NCI-H82 (cell line): ENCODE results near the gene CERS2.

ENCODE experiments used
- DNase-seq: peaks from one replicate; lab custom pipeline; 2025; lab: John Stamatoyannopoulos, UW

The CERS2 gene

DNA sequence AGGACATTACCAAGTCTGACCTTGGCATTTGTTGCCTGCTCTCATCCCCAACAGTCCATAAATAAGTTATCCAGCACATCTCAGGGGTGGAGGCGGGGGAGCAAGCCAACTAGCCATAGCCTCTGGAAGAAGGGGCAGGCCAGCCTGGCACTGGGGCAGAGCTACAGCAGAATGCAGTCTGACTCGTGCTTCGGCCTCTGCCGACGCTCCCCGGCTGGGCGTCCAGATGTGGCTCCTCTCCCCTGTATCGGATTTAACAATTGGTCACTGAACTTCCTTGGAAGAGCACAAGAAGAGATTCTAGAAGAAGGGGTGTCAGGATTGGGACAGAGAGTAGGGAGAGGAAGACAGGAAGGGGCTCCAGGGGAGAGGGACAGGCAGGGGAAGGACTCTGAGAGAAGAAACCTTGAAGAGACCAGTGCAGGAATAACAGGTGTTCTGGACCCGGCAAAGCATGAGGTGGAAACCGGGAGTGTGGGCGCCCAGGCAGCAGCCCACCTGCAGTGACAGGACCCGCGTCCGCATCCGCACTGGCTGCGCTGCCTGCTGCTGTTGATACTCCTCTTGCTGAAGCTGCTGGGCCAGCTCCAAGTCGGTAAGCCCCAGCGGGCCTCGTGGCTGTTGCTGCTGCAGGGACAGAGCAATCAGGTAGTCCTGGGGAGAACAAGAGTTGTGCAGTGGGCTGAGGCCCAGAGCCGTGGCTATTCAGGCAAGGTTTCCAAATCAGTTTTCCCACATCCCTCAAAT lies 22.7 kb upstream of the CERS2 start:
- no peak for DNase-seq

DNA sequence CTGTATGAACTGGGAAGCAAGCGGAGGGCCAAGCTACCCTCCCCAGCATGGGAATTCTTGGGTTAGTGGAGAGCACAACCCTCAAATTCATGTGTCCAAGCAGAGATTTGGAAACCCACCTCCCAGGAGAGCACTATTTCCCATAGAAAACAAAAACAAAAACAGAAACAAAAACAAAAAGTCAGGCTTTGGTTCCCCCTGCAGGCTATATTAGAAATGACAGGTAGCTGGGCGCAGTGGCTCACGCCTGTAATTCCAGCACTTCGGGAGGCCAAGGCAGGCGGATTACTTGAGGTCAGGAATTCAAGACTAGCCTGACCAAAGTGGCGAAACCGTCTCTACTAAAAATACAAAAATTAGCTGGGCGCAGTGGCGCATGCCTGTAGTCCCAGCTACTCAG lies 21.3 kb upstream of the CERS2 start:
- DNase-seq: peak; percentile 67

DNA sequence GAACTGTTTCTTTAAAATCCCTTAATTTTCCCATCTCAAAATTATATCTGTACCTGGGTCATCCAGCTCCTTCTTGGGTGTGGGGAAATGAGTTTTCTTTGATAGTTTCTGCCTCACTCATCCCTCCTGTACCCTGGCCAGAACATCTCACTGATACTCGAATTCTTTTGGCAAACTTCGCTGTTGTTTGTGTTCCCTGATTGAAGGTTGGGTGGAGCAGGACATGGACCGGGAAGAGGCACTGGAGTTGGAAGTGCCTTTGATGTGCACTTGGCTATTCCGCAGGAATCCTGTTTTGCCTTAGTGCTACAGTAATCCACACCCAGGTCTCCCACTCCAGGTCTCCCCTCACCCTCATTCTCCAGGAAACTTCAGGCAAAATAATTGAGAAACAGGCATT lies 20.8 kb upstream of the CERS2 start:
- DNase-seq: no peak

DNA sequence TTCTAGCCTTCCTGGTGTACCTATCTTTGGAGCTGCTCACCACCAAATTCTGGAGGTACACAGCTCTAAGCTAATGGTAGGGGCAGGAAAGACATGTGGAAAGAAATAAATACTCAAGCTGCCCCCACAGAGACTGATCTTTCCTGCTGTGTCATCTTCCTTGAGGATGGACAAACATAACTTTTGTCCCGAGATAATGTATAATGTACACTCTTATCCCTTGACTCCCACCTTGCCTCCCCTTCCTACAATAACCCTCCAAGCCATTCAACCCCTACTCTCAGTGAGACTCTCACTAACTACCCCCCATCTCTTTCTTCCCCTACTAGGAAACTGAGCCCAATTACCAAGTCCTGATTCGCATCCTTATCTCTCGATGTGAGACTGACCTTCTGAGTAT lies 19.6 kb upstream of the CERS2 start:
- DNase-seq: no peak

GRCh38 chr1:150992626-150993025 lies 18.0 kb upstream of the CERS2 start:
- DNase-seq: no peak

GRCh38 chr1:150987924-150988323 lies 13.3 kb upstream of the CERS2 start:
- DNase-seq: no peak

DNA sequence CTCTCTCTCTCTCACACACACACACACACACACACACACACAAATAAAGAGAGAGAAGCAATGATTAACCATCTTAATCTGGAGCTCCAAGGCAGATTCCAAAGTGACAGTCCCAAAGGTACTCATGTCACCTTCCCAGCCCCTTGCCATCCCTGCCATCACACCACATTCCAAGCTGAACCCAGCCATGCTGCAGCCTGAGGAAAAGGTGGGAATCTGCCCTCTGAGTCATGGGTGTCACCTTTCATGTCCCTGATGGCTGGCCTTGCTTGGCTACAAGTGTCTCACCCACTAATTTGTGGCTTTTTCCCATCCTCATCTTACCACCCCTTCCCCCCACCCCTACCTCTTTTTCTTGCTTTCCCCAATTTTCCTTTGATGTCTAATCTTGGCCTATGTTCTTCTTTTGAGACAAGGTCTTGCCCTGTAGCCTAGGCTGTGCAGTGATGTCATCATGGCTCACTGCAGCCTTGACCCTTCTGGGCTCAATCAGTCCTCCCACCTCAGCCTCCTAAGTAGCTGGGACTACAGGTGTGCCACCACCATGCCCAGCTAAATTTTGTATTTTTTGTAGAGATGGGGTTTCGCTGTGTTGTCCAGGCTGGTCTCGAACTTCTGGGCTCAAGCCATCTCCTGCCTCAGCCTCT lies 10.7 kb upstream of the CERS2 start:
- DNase-seq: no peak

DNA sequence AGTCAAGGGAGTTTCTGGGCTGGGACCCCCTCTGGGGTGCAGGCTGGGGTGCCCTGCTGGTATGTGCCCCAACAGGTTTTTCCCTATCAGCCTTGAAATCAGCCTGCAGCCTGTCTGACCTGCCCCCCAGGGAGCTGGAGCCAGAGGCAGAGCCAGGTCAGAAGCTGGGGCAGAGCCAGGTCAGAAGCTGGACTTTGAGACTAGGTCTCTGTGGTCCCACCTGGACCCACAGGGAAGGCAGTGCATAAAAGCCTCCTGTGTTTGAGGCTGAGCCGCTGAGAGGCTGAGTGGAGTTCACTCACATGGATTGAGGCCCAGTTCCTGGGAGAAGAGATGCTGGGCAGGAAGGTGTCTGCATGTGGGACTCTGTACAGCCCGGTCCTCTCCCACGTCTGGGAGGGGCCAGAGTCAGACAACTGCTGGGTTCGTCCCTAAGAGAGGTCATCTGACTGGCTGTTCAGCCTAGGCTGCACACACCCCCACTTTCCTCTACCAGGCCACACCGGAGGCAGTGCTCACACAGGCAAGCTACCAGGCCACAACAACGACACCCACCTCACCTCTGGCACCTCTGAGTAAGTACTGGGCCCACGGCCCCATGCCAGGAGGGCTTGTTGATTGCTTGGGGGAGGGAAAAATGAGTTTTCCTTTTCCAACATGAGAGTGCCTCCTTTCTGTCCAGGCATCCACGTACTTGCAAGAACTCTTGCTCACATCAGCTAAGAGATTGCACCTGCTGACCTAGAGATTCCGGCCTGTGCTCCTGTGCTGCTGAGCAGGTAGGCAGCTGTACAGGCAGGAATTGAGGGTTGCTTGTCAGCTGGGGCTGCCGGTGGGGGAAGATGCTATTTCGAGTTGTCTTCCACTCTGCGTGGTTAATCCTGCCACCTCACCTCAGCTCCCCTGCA lies 7.4 kb upstream of the CERS2 start, which contains the start of gene ANXA9:
TSS of gene ANXA9 (plus strand) at position 488 of the 908 bp plus-strand sequence. CDS start 814 bp downstream, outside the sequence.
- no peak for DNase-seq

DNA sequence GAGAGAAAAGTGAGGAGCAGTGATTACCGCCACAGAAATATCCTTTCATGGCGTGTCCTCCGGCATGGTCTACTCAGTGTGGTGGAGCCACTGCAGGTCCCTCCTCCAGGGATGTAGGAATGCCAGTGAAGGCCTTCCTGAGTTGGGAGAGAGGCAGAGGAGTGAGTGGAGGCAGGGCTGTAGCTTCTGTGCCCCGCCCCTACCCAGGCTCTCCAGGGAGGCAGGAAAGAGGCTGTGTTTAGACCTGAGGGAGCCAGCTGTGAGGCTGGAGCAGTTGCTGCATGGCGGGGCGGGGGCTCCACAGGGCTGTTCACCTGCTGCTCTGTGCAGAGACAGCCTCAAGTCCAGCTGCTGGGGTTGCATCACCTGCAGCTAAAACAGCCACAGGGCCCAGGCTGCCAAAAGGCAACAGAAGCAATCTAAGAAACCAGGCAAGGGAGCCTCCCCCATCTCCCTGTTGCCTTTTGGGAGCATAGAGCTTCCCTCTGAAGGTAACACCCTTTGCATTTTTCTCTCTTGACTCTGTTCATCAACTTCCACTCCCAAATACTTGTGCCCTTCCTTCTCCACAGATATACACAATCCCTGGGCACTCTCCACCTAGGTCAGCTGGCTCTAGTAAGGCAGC lies 6.7 kb upstream of the CERS2 start:
- DNase-seq: peak; percentile 68

DNA sequence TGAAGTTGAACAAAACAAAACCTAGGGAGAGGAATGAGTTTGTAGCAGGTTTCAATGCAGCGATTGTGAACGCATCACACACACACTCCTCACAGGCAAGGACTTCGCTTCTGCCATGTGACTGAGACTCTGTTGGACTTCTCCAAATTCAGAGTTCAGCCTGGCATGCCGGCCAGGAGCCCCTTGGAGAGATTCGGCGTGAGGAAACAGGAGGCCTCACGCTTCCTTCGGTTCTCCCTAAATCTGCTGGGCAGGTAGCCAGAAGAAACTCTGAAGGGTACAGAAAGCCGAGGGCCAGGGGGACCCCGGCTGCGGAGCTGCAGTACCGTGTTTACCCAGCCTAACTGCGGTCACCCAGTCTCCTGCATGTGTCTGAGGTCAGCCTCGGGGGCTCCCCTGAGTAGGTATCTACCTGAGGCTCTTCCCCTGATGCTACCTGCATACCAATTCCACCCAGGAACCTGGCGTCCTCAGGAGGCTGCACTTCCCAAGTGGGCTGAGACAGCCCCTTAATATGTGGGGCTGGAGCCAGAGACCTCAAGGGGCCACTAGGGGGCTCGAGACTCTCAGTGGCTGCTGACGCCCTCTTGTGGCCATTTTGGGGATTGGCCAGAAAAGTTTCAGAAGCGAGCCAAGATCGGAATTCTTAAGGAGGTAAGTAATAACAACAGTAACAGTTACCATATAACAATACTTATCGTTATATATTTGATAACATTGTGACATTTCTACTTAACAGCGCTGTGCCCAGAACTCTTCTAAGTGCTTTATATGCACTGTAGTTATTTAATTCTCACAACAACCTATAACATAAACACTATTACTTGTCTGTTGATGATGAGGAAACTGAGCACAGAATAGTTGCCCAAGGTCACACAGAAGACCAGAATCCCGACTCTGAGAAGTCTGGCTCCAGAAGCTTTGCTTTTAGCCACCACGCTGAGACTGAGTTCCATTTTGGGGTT lies 4.7 kb upstream of the CERS2 start:
- DNase-seq: peak; percentile 97

DNA sequence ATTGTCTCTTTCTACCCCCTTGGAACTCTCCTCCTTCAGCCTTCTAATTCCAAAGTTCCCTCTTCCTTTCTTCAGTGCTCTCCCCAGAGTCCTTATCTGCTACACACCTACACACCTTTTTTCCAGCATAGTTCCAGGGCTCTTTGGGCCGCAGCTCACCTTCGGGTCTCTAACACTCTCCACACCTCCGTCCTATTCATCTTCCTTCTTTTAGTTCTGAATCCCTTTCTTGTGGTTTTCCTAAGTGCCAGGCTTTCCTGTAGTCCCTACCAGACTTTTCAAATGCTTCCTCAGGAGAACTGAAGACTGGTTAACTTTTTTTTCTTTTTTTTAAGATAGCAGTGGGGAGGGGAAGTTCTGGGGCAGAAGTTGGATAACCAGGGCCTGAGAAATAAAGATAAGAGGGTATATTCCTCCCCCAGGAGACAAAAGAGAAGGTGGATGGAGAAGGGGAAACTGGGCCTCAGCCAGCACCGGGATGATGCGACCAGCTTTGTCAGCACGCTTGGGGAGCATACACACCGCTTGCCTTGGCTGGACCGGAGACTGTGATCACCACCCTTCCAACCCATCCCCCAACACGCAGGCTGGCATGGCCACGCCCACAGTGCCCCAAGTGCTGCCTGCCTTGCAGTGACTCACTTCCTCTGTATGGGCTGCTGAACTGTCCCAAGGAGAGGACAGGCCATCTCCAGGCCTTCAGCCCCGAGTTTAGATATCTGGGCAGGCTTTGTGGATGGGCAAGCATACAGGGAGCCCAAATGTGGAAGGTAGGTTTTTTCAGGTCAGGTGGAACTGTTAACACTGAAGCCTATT lies 2.5 kb upstream of the CERS2 start:
- DNase-seq: no peak

- no peak for DNase-seq
Measured at GRCh38 chr1:150976401-150976821, 1.8 kb upstream of the CERS2 start.

GRCh38 chr1:150973836-150974579 lies 627 bp downstream of the CERS2 start:
- peak; percentile 63 for DNase-seq

- peak; percentile 50 for DNase-seq
Measured at GRCh38 chr1:150973258-150973835, 1.3 kb downstream of the CERS2 start.

DNA sequence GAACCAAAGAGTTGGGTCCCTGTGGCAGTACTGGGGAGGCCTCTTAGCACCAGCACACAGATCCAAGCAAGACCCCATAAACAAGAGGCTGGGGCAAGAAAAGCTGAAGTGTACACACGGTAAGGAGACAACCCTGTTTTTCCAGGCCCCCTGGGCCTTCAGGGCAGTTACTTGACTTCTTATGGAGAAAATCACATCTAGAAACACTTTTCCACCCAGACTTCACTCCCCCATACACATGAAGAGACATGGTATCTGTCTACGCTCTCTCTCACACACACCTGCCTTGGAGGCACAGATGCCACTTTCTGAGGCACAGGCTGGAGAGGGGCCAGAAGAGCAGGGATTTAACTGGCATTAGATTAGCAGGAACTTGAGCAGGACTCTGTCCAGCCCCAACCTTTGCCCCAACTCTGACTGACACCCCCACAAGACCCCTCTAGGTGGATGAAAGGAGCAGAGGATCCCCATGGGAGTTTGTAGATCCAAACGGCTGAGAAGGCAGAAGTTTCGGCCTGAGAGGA lies 2.2 kb downstream of the CERS2 start:
- peak; percentile 46 for DNase-seq

DNA sequence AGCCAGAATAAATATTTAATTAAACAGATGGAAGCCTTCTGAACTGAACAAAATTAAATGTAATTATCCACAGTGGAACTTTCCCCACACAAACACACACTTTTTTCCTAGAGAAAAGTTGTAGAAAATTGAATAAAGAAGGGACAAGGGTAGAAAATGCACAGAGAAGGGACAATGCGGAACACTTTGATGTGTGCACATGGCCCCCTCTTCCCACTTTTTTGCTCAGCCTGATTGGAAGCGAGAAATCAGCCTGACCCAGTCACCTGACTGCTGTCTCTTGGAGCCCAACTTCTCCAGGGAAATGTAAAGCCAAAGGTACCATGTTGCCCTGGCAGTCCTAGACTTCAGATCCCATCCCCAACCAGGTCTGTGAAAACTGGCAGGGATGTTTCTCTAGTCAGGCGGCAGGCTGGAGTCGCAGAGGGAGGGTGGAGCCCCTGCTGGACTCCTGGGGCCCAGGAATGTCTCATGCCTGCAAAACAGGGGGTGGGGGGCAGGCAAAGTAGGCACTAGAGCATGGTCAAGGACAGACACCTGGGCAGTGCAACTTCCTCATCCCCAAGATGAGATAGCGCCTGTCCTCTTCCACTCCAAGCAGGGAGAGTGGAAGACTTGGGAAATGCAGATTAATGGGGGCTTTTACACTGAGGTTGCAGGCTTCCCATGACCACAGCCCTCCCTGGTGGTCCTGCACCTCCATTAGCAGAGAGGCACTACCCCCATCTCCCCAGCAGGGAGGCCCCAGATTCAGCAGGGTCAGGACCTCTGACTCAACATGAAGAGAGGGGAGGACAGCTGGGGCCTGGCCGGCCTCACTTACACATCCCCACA lies 2.8 kb downstream of the CERS2 start:
- DNase-seq: peak; percentile 31

DNA sequence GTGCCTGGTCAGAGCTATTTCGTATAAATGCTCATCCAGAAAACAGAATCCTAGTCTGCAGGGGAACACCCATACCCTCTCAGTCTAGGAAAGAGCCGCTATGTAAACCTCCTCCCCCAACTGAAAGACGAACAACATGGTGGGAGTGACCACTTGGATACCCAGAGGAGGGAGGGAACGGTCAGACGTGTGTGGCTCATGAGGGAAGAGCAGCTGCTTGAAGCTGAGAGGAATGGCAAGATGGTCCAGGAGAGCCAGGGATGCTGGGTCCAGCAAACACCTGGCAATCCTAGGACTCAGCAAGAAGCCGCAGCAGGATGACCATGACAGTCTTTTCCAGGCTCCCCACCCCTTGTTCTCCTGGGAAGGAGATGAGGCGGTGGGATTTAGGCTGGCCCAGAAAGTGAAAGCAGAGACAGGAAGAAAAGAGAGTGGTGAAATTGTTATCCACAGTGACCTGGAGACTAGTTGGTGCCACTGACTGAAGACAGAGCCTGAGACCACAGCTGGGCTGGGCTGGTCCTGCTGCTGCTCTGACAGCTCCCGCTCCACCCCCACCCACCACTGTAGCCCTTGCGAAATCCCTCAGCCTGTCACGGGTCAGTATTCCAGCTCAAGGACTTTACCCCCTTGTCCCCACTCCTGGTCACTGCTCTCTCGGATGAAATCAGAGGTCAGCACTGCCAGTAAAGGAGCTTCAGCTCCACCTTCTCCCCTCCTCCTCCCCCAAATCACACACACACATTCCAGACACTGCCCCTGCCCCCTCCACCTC lies 3.6 kb downstream of the CERS2 start:
- no peak for DNase-seq
